Activated CD8-positive, alpha-beta T cell treated with anti-CD3 and anti-CD28 coated beads for 36 hours (primary cell): ENCODE data around the gene LY6G6D. TPM values are rescaled to one million over a fixed set of nuclear protein-coding genes. Genes with fewer than 3 reads are reported as not detected.

ENCODE experiments used
- ATAC-seq: fragments of 200-7000 bp; cut with Tn5 transposase; one replicate; pipeline ENCODE4 v1.10.0; 2021; ENCODE audit warnings: mild to moderate bottlenecking, moderate library complexity
- CTCF ChIA-PET: fragments of 350-600 bp; sonication (Branson Sonifier 250); formaldehyde crosslinking; loops from one replicate; lab custom pipeline; 2021; ENCODE audit warnings: antibody characterized with exemption; lab: Charles Lee
- POLR2A ChIA-PET: fragments of 350-600 bp; sonication (Branson Sonifier 250); formaldehyde crosslinking; loops from one replicate; lab custom pipeline; 2021; ENCODE audit warnings: antibody characterized with exemption; lab: Charles Lee
- DNase-seq: peaks from one replicate; pipeline ENCODE4 v3.0.0-alpha.2; 2020
- H3K27ac Mint-ChIP-seq: one replicate; pipeline ENCODE4 v1.8.0; 2021; ENCODE audit warnings: mild to moderate bottlenecking, mixed read lengths
- H3K27me3 Mint-ChIP-seq: one replicate; pipeline ENCODE4 v1.8.0; 2021; ENCODE audit warnings: mixed read lengths
- H3K36me3 Mint-ChIP-seq: one replicate; pipeline ENCODE4 v1.8.0; 2021; ENCODE audit warnings: low read depth, mixed read lengths
- H3K4me1 Mint-ChIP-seq: one replicate; pipeline ENCODE4 v1.8.0; 2021; ENCODE audit warnings: low read depth, mixed read lengths
- H3K4me3 Mint-ChIP-seq: one replicate; pipeline ENCODE4 v1.8.0; 2021; ENCODE audit warnings: mild to moderate bottlenecking, moderate library complexity, mixed read lengths
- H3K9me3 Mint-ChIP-seq: one replicate; pipeline ENCODE4 v1.8.0; 2021; ENCODE audit warnings: mixed read lengths
- CTCF ChIP-seq: fragments of 200-600 bp; IDR thresholded peaks from one replicate; pipeline ENCODE4 v1.8.0; 2022; ENCODE audit warnings: antibody characterized with exemption, mild to moderate bottlenecking
- intact Hi-C: fragments of 100-400 bp; cut with micrococcal nuclease; formaldehyde crosslinking; loops from one replicate; pipeline ENCODE4 v1.10.0; 2022
- total RNA-seq, 2 experiments: library from RNA; stranded (reverse); gene quantifications; one replicate each; pipeline ENCODE4 v1.2.3, GENCODE V29; 2021

LY6G6D gene
- total RNA-seq, 2 experiments from 2014 or later: not detected

DNA sequence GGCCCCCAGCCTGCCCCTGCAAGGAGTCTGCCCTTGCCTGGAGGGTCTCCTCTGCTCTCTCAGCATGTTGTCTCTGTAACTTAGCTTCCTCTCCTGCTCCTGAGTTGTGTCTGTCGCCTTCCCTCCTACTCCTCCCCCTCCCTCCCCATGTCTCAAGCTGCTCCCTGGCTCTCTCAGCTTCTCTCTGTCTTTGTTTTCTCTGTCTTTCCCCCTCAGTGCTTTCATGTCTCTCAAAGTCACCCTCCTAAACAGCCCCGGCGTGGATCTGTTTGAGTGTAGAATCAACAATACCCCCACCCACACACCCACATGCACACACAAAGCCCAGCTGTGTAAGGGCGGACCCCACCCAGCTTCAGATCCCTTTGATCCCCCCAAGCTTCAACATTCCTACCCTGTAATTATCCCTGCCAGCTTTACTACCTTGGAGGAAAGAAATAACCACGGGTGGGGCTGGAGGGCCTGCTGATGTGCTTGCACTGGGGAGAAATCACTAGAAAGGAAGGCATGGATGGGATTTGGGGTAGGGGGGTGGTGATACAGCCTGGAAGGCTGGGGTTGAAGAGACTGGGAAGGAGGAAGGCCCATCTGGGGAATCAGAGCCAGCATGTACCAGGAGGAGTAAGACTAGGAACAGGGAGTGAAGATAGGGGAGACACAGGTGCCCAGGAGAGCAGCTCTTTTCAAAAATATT lies 1.0 kb upstream of the LY6G6D start:
- no peak for DNase-seq
- no peaks in the 10 kb centered on the region for H3K9me3 Mint-ChIP-seq
- no peak for ATAC-seq
- CTCF ChIA-PET: interaction anchor here (0.8 to 2.7 kb wide), 8 partner anchors 16 to 93 kb away, joined by 3 to 11 read pairs (median 4); partner anchors contain the start of genes CLIC1, DDAH2 and LSM2
- H3K4me1 Mint-ChIP-seq: peaks cover 14% of the 10 kb centered on the region
- no peak overlapping the region for H3K4me3 Mint-ChIP-seq
- H3K27ac Mint-ChIP-seq: no peak overlapping the region
- H3K36me3 Mint-ChIP-seq: no peaks in the 10 kb centered on the region
- TF ChIP-seq CTCF: no peak
- no peaks in the 10 kb centered on the region for H3K27me3 Mint-ChIP-seq
- intact Hi-C loops: no loop called here
- POLR2A ChIA-PET: interaction anchor here (0.9 to 2.8 kb wide), 4 partner anchors 10 to 19 kb away, joined by 3 to 11 read pairs (median 4); partner anchors contain the start of genes ABHD16A and DDAH2

DNA sequence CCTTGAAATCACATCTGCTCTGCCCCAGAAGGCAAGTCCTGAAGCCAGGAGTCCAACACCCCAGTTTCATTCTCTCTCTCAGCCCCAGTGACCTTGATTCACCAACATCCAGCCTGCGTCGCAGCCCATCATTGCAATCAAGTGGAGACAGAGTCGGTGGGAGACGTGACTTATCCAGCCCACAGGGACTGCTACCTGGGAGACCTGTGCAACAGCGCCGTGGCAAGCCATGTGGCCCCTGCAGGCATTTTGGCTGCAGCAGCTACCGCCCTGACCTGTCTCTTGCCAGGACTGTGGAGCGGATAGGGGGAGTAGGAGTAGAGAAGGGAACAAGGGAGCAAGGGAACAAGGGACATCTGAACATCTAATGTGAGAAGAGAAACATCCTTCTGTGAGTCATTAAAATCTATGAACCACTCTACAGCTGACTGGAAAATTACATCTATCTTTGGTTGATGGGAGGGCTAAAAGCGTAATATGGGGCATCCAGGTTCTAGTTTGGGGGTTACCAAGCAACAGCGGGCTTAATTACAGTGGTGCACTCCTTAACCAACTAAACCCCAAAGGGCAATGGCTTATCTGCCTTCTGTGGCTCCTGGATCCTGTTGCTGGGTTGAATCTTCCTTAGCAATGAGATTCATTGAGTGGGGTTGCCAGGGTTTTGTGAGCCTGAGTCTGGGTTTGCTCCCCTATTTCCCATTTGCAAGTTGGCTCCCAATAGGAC lies 2.5 kb downstream of the LY6G6D start:
- no peaks in the 10 kb centered on the region for H3K27me3 Mint-ChIP-seq
- intact Hi-C loops: no loop called here
- no peaks in the 10 kb centered on the region for H3K9me3 Mint-ChIP-seq
- H3K36me3 Mint-ChIP-seq: no peaks in the 10 kb centered on the region
- no peak overlapping the region for H3K4me3 Mint-ChIP-seq
- ATAC-seq: no peak
- peaks cover 9% of the 10 kb centered on the region for H3K4me1 Mint-ChIP-seq
- no peak for TF ChIP-seq CTCF
- ChIA-PET POLR2A (no interaction called here), CTCF (no interaction called here)
- H3K27ac Mint-ChIP-seq: no peak overlapping the region
- DNase-seq: no peak

DNA sequence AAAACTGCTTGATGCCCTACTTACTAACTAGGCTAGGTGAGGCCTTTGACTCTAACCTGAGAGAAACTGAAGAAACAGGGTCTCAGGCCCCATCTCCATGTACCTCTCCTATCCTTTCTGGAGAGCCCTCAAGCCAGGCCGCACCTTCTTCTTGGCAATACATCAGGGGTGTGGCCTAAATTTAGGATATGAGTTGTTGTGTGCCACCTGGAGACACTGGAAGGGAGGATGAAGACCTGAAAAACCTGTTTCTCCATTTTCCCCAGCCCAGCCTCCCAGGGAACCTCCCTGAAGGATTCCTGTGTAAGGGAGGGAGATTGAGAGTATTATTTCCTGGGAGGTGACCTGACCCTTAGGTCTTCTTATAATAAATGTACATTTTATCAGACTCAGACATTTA lies 3.1 kb downstream of the LY6G6D start:
- ChIA-PET CTCF (interaction anchor here (1.2 kb wide), 1 partner anchor 52 kb away, joined by 3 read pairs; no protein-coding TSS in a partner anchor), POLR2A (no interaction called here)
- DNase-seq (no peak), ATAC-seq (no peak)
- Mint-ChIP-seq H3K27ac (no peak overlapping the region), H3K36me3 (no peaks in the 10 kb centered on the region), H3K4me3 (no peak overlapping the region), H3K4me1 (peaks cover 8% of the 10 kb centered on the region), H3K9me3 (no peaks in the 10 kb centered on the region), H3K27me3 (no peaks in the 10 kb centered on the region)
- TF ChIP-seq CTCF: no peak
- intact Hi-C loops: no loop called here

DNA sequence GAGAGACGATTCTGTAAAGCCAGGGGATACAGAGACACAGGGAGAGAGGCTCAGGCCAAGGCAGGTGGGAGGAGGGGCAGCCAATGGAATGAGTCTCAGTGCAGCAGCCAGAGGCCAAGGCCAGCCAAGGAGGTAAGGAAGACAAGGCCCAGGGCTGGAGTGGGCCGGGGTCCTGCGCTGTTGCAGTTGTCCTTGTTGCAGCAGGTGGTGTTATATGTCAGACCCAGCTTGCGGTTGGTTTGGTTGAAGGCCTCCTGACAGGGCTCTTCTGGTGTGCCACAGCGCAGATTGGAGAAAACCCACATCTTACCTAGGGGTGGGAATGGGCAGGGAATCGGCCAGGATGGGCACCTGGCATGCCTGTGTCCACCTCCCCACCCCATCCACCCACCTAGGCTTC lies 3.9 kb downstream of the LY6G6D start:
- ATAC-seq (no peak), DNase-seq (no peak)
- no peak for TF ChIP-seq CTCF
- intact Hi-C loops: no loop called here
- H3K4me3 Mint-ChIP-seq: no peak overlapping the region
- peaks cover 7% of the 10 kb centered on the region for H3K4me1 Mint-ChIP-seq
- CTCF ChIA-PET: interaction anchor here (1.2 kb wide), 1 partner anchor 51 kb away, joined by 3 read pairs; no protein-coding TSS in a partner anchor
- no peaks in the 10 kb centered on the region for H3K9me3 Mint-ChIP-seq
- POLR2A ChIA-PET: no interaction called here
- H3K36me3 Mint-ChIP-seq: no peaks in the 10 kb centered on the region
- H3K27me3 Mint-ChIP-seq: no peaks in the 10 kb centered on the region
- H3K27ac Mint-ChIP-seq: no peak overlapping the region
